H9 (cell line): ENCODE results near the gene POLN. TPM values are rescaled to one million over a fixed set of nuclear protein-coding genes. Genes with fewer than 3 reads are reported as not detected.

ENCODE experiments used
- DNase-seq: peaks from one replicate; pipeline ENCODE4 v3.0.0-alpha.2; 2017
- H2AFZ ChIP-seq: one replicate; pipeline ENCODE4 v1.6.1; 2013; ENCODE audit warnings: mild to moderate bottlenecking, low read length, control low read depth, moderate library complexity
- H2AK5ac ChIP-seq: 2 replicates; pipeline ENCODE4 v1.6.1; 2013; ENCODE audit warnings: low read length, control low read depth, mixed read lengths; ENCODE audit not compliant: insufficient read length
- H2BK120ac ChIP-seq: one replicate; pipeline ENCODE4 v1.6.1; 2013; ENCODE audit warnings: low read depth, mild to moderate bottlenecking, low read length, control low read depth, inconsistent platforms; ENCODE audit not compliant: poor library complexity, severe bottlenecking
- H2BK12ac ChIP-seq: 2 replicates; pipeline ENCODE4 v1.6.1; 2013; ENCODE audit warnings: low read length, control low read depth, mixed read lengths, low read depth; ENCODE audit not compliant: insufficient read length
- H2BK15ac ChIP-seq: 2 replicates; pipeline ENCODE4 v1.6.1; 2013; ENCODE audit warnings: low read depth, low read length, control low read depth
- H2BK20ac ChIP-seq: one replicate; pipeline ENCODE4 v1.6.1; 2013; ENCODE audit warnings: low read depth, mild to moderate bottlenecking, low read length, control low read depth, inconsistent platforms; ENCODE audit not compliant: poor library complexity, severe bottlenecking
- H2BK5ac ChIP-seq: 2 replicates; pipeline ENCODE4 v1.6.1; 2013; ENCODE audit warnings: low read length, control low read depth, mixed read lengths; ENCODE audit not compliant: insufficient read length
- H3K14ac ChIP-seq: 2 replicates; pipeline ENCODE4 v1.6.1; 2013; ENCODE audit warnings: low read length, control low read depth; ENCODE audit not compliant: insufficient read depth
- H3K18ac ChIP-seq: 2 replicates; pipeline ENCODE4 v1.6.1; 2013; ENCODE audit warnings: low read depth, mild to moderate bottlenecking, mixed read lengths, low read length, control low read depth; ENCODE audit not compliant: insufficient read length
- H3K23ac ChIP-seq: 2 replicates; pipeline ENCODE4 v1.6.1; 2013; ENCODE audit warnings: low read length, control low read depth, mixed read lengths, low read depth; ENCODE audit not compliant: insufficient read length
- H3K23me2 ChIP-seq: 2 replicates; pipeline ENCODE4 v1.6.1; 2013; ENCODE audit warnings: low read depth, mild to moderate bottlenecking, mixed read lengths, low read length, control low read depth; ENCODE audit not compliant: insufficient read length, poor library complexity, severe bottlenecking
- H3K27ac ChIP-seq: 2 replicates; pipeline ENCODE4 v1.5.1; 2013; ENCODE audit warnings: low read length, control low read depth, mixed read lengths, low read depth; ENCODE audit not compliant: insufficient read length
- H3K27me3 ChIP-seq: 2 replicates; pipeline ENCODE4 v1.6.1; 2013; ENCODE audit warnings: low read length, control low read depth, inconsistent platforms; ENCODE audit not compliant: insufficient read depth
- H3K4ac ChIP-seq: 2 replicates; pipeline ENCODE4 v1.6.1; 2013; ENCODE audit warnings: low read depth, mild to moderate bottlenecking, control low read depth, inconsistent platforms, low read length, moderate library complexity
- H3K4me1 ChIP-seq: 2 replicates; pipeline ENCODE4 v1.6.1; 2013; ENCODE audit warnings: low read length, control low read depth, inconsistent platforms; ENCODE audit not compliant: insufficient read depth
- H3K4me2 ChIP-seq: 2 replicates; pipeline ENCODE4 v1.6.1; 2013; ENCODE audit warnings: low read length, control low read depth, mixed read lengths; ENCODE audit not compliant: insufficient read length, insufficient read depth
- H3K56ac ChIP-seq: 2 replicates; pipeline ENCODE4 v1.6.1; 2013; ENCODE audit warnings: low read depth, mild to moderate bottlenecking, mixed read lengths, low read length, control low read depth; ENCODE audit not compliant: insufficient read length
- H3K79me1 ChIP-seq: 2 replicates; pipeline ENCODE4 v1.6.1; 2013; ENCODE audit warnings: low read depth, mild to moderate bottlenecking, moderate library complexity, low read length, control low read depth, inconsistent platforms; ENCODE audit not compliant: insufficient read depth, poor library complexity, severe bottlenecking
- H3K79me2 ChIP-seq: 2 replicates; pipeline ENCODE4 v1.6.1; 2013; ENCODE audit warnings: low read length, control low read depth, inconsistent platforms; ENCODE audit not compliant: insufficient read depth
- H3K9ac ChIP-seq: 2 replicates; pipeline ENCODE4 v1.6.1; 2013; ENCODE audit warnings: low read length, control low read depth, mixed read lengths; ENCODE audit not compliant: insufficient read length; ENCODE audit errors: extremely low read depth
- H3K9me3 ChIP-seq: one replicate; pipeline ENCODE4 v1.6.1; 2013; ENCODE audit warnings: low read depth, low read length, inconsistent platforms; ENCODE audit not compliant: control insufficient read depth
- H3T11ph ChIP-seq: one replicate; pipeline ENCODE4 v1.6.1; 2013; ENCODE audit warnings: mild to moderate bottlenecking, low read length, control low read depth, inconsistent platforms
- H4K20me1 ChIP-seq: one replicate; pipeline ENCODE4 v1.6.1; 2013; ENCODE audit not compliant: control insufficient read depth, insufficient read length, insufficient read depth
- H4K5ac ChIP-seq: 2 replicates; pipeline ENCODE4 v1.6.1; 2013; ENCODE audit warnings: low read depth, mild to moderate bottlenecking, mixed read lengths, low read length, control low read depth; ENCODE audit not compliant: insufficient read length
- H4K8ac ChIP-seq: replicated peaks from 2 replicates; pipeline ENCODE4 v1.6.1; 2013; ENCODE audit warnings: low read length, control low read depth, mixed read lengths, low read depth; ENCODE audit not compliant: insufficient read length
- H4K91ac ChIP-seq: 2 replicates; pipeline ENCODE4 v1.6.1; 2013; ENCODE audit warnings: low read depth, mild to moderate bottlenecking, moderate library complexity, mixed read lengths, low read length, control low read depth; ENCODE audit not compliant: insufficient read length
- H3K27ac Mint-ChIP-seq, 3 experiments: 2 replicates in 2 of 3; 3 replicates in 1 of 3; pipeline ENCODE4 v1.8.0; 2020 to 2021; ENCODE audit warnings: mixed read lengths in 3 of 3, mild to moderate bottlenecking in 1 of 3, moderate library complexity in 1 of 3
- H3K27me3 Mint-ChIP-seq: 2 replicates; pipeline ENCODE4 v1.8.0; 2021; ENCODE audit warnings: low read depth, mild to moderate bottlenecking, moderate library complexity, mixed read lengths
- H3K36me3 Mint-ChIP-seq, 3 experiments: 2 replicates in 2 of 3; 3 replicates in 1 of 3; pipeline ENCODE4 v1.8.0; 2020 to 2021; ENCODE audit warnings: low read depth in 3 of 3, mixed read lengths in 3 of 3; ENCODE audit not compliant: insufficient read depth in 1 of 3
- H3K4me1 Mint-ChIP-seq, 2 experiments: 2 replicates each; pipeline ENCODE4 v1.8.0; 2020; ENCODE audit warnings: mixed read lengths in 2 of 2
- H3K4me3 Mint-ChIP-seq, 2 experiments: 2 replicates in 1 of 2; 3 replicates in 1 of 2; pipeline ENCODE4 v1.8.0; 2020 to 2021; ENCODE audit warnings: mild to moderate bottlenecking in 2 of 2, mixed read lengths in 2 of 2, moderate library complexity in 1 of 2
- H3K9me3 Mint-ChIP-seq, 2 experiments: 2 replicates in 1 of 2; 3 replicates in 1 of 2; pipeline ENCODE4 v1.8.0; 2020; ENCODE audit warnings: mild to moderate bottlenecking in 2 of 2, mixed read lengths in 2 of 2, moderate library complexity in 1 of 2
- CTCF ChIP-seq: fragments of 200-600 bp; sonication (generic); conservative IDR thresholded peaks from 3 replicates; pipeline ENCODE4 v1.8.0; 2021; ENCODE audit warnings: antibody characterized with exemption, mild to moderate bottlenecking
- WGBS: extraction: QIAGEN DNeasy Blood & Tissue Kit; methylation state at CpG from one replicate; pipeline ENCODE4 v1.1.7; 2013; ENCODE audit warnings: missing lambda C conversion rate, low lambda C conversion rate, mixed read lengths; ENCODE audit not compliant: insufficient read length; ENCODE audit errors: extremely low coverage; 5-methylcytosine and 5-hydroxymethylcytosine counted together
- total RNA-seq: library from RNA; stranded (reverse); gene quantifications from 2 replicates; pipeline ENCODE4 v1.2.1, GENCODE V29; 2021

The POLN gene
- total RNA-seq, 1 experiment from 2014 or later = 0.74 TPM

- no peak overlapping the region for H2BK12ac ChIP-seq
- H4K20me1 ChIP-seq = no peaks in the 10 kb centered on the region
- H4K91ac ChIP-seq = no peak overlapping the region
- H3K4ac ChIP-seq = no peak overlapping the region
- no peak overlapping the region for H2BK5ac ChIP-seq
- H3K9me3 ChIP-seq = no peaks in the 10 kb centered on the region
- no peak overlapping the region for H2BK120ac ChIP-seq
- H3K27me3 Mint-ChIP-seq = peaks cover 77% of the 10 kb centered on the region
- no peak overlapping the region for H2BK20ac ChIP-seq
- H3K18ac ChIP-seq = no peak overlapping the region
- H3K56ac ChIP-seq = no peak overlapping the region
- no peaks in the 10 kb centered on the region for H3K4me1 ChIP-seq
- no peaks in the 10 kb centered on the region for H3K79me1 ChIP-seq
- H3K79me2 ChIP-seq = no peaks in the 10 kb centered on the region
- H2AK5ac ChIP-seq = no peak overlapping the region
- no peak overlapping the region for H3K4me2 ChIP-seq
- H3T11ph ChIP-seq = no peak overlapping the region
- peaks cover 2% of the 10 kb centered on the region for H3K23me2 ChIP-seq
- DNase-seq = no peak
- TF ChIP-seq CTCF = no peak
- no peak overlapping the region for H2BK15ac ChIP-seq
- H3K4me3 Mint-ChIP-seq = no peak overlapping the region
- H3K23ac ChIP-seq = no peak overlapping the region
- H2AFZ ChIP-seq = no peak overlapping the region
- peak overlapping the region in 1 of 3 experiments; percentile 28; a peak in 2 of 7 replicates for H3K27ac Mint-ChIP-seq
- no peak overlapping the region for H3K27ac ChIP-seq
- no peak overlapping the region for H4K5ac ChIP-seq
- H3K14ac ChIP-seq = no peak overlapping the region; the same call in 1 of the 2 replicates
- H4K8ac ChIP-seq = no peak overlapping the region
- H3K36me3 Mint-ChIP-seq = peaks cover 0 to 7% (median 2%) of the 10 kb centered on the region in 3 experiments; a peak in 3 of 7 replicates
- no peak overlapping the region for H3K9ac ChIP-seq
- peaks cover 6% of the 10 kb centered on the region; the same call in 1 of the 2 replicates for H3K27me3 ChIP-seq
- no CpG with 5 or more reads among the region's 8 CpGs for WGBS
- H3K9me3 Mint-ChIP-seq = peaks cover 14% of the 10 kb centered on the region in 2 experiments
- H3K4me1 Mint-ChIP-seq = no peaks in the 10 kb centered on the region
Observed at GRCh38 chr4:2135083-2135482, 106.8 kb downstream of the POLN start.
